Psoas muscle (tissue), 8 donors: Measurements from ENCODE around the gene RBBP8NL. TPM values are rescaled to one million over a fixed set of nuclear protein-coding genes. Genes with fewer than 3 reads are reported as not detected.

Experiments used
- ATAC-seq, 4 donors: fragments of 200-7000 bp; cut with Tn5 transposase; one replicate each; pipeline ENCODE4 v1.9.1; 2020; ENCODE audit warnings: moderate library complexity in 3 of 4, mild to moderate bottlenecking in 2 of 4
- DNase-seq, 2 donors: peaks; one replicate each; pipeline ENCODE4 v3.0.0-alpha.2; 2020
- H3K27ac ChIP-seq: fragments of 200-600 bp; one replicate; pipeline ENCODE4 v1.8.0; 2022
- H3K27me3 ChIP-seq, 3 donors: fragments of 200-600 bp in 1 of 3; one replicate each; pipeline versions ENCODE4 v1.6.1 to v1.8.0; 2013 to 2022; ENCODE audit warnings: low read length in 2 of 3, mild to moderate bottlenecking in 2 of 3, moderate library complexity in 1 of 3; ENCODE audit not compliant: insufficient read depth in 3 of 3
- H3K36me3 ChIP-seq, 2 donors: fragments of 200-600 bp in 1 of 2; one replicate each; pipeline versions ENCODE4 v1.6.1 to v1.8.0; 2013 to 2022; ENCODE audit warnings: low read depth in 1 of 2, mild to moderate bottlenecking in 1 of 2, moderate library complexity in 1 of 2; ENCODE audit not compliant: insufficient read depth in 1 of 2
- H3K4me1 ChIP-seq: fragments of 200-600 bp; one replicate; pipeline ENCODE4 v1.8.0; 2022
- H3K4me3 ChIP-seq: fragments of 200-600 bp; one replicate; pipeline ENCODE4 v1.8.0; 2022; ENCODE audit warnings: mild to moderate bottlenecking
- H3K9me3 ChIP-seq: fragments of 200-600 bp; one replicate; pipeline ENCODE4 v1.8.0; 2022
- WGBS, 3 donors: extraction: QIAGEN DNeasy Blood & Tissue Kit; methylation state at CpG; one replicate each; pipeline versions ENCODE4 v1.1.6 to v1.1.7; 2013; 5-methylcytosine and 5-hydroxymethylcytosine counted together
- intact Hi-C, 2 donors: fragments of 100-400 bp; cut with DNase I; formaldehyde crosslinking; loops; one replicate each; pipeline versions ENCODE4 v1.11.0 to v1.14.2; 2022
- polyA plus RNA-seq, 3 donors: library from polyadenylated mRNA; stranded (reverse); fragments of 200-250 nt; gene quantifications; one replicate each; pipeline ENCODE4 v1.2.3, GENCODE V29; 2013
- total RNA-seq, 4 donors: library from RNA; stranded (reverse); fragmentation: NEBNext Ultra II Directional in 2 of 4; extraction: Animal tissue kit (Norgen Biotek cat#: 25700) in 2 of 4; gene quantifications; one replicate each; pipeline versions ENCODE4 v1.2.1 to v1.2.4, GENCODE V29; 2021 to 2023
- TF ChIP-seq, protein P1 (sequence below): fragments of 200-600 bp; IDR thresholded peaks from one replicate; pipeline ENCODE4 v1.8.0; 2022; ENCODE audit warnings: antibody characterized with exemption
- donor health status: healthy with polysubstance abuse.
- donor health status: DM: no; HTN: no; CAD: no; lungs with moderate emphysema.
- donor health status: Bipolar disorder and iron deficiency.
- donor health status: healthy.
- donor health status: DM: yes; HTN: yes; CAD: no.
- donor health status: DM: no; HTN: no; CAD: no.
- donor health status: DM: no; HTN: no; CAD: no.
- donor health status: DM: yes; HTN: yes; CAD: no.

The RBBP8NL gene
- total and polyA plus RNA-seq, 7 donors, result 0.03 to 0.08 TPM; not detected in 5

DNA sequence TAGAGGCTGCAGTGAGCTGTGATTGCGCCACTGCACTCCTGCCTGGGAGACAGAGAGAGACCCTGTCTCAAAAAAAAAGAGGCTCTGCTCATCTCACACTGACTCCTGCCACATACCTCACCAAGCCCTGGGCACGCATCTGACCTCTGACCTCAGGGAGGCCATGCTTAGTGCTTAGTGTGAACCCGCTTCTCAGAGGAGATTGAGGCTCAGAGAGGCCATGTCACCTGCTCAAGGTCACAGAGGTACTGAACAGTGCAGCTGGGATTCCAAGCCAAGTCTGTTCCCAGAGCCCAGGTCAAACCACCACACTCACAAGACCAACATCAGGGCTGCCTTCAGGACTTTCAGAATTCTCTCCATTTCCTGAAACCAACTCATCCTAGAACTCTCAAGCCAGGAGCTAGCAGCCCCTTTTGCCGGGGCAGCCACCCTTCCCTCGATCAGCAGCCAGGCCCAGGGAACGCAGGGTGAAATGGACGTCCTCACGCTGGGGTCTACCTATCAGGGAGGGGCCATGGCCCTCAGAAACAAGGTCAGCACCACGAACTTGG, 23.1 kb downstream of the RBBP8NL start:
- Histone ChIP-seq H3K27me3 (no peaks in the 10 kb centered on the region), H3K9me3 (no peaks in the 10 kb centered on the region), H3K27ac (no peak overlapping the region), H3K4me1 (peaks cover 15% of the 10 kb centered on the region), H3K4me3 (no peak overlapping the region), H3K36me3 (no peaks in the 10 kb centered on the region)
- no peak for ATAC-seq
- no peak for DNase-seq
- intact Hi-C loops, result no loop called here
- 91 to 93% (median 93%) methylated on average over 9 of the region's 9 CpGs for WGBS, 3 donors
- TF ChIP-seq, protein P1, sequence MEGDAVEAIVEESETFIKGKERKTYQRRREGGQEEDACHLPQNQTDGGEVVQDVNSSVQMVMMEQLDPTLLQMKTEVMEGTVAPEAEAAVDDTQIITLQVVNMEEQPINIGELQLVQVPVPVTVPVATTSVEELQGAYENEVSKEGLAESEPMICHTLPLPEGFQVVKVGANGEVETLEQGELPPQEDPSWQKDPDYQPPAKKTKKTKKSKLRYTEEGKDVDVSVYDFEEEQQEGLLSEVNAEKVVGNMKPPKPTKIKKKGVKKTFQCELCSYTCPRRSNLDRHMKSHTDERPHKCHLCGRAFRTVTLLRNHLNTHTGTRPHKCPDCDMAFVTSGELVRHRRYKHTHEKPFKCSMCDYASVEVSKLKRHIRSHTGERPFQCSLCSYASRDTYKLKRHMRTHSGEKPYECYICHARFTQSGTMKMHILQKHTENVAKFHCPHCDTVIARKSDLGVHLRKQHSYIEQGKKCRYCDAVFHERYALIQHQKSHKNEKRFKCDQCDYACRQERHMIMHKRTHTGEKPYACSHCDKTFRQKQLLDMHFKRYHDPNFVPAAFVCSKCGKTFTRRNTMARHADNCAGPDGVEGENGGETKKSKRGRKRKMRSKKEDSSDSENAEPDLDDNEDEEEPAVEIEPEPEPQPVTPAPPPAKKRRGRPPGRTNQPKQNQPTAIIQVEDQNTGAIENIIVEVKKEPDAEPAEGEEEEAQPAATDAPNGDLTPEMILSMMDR, result no peak

DNA sequence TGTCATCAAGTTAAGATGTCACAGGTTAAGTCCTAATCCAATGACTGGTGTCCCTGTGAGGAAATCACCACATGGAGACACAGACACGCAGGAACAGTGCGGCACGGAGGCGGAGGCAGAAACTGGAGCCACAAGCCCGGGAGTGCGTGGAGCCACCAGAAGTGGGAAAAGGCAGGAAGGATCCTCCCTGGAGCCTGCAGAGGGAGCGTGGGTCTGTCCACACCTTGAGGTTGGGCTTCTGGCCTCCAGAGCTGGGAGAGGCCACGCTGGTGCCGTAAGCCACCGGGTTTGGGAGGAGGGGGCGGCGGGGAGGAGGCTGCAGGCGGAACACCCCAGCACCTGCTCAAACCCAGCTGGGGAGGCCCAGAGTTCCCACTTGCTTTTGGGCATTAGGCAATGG, 24.0 kb downstream of the RBBP8NL start:
- no peak for DNase-seq
- Histone ChIP-seq H3K4me3 (no peak overlapping the region), H3K27me3 (no peaks in the 10 kb centered on the region), H3K27ac (no peak overlapping the region), H3K36me3 (no peaks in the 10 kb centered on the region), H3K9me3 (no peaks in the 10 kb centered on the region), H3K4me1 (peaks cover 15% of the 10 kb centered on the region)
- TF ChIP-seq, protein P1, result no peak
- no peak for ATAC-seq
- intact Hi-C loops, result no loop called here
- WGBS, 3 donors, result 74 to 82% (median 79%) methylated on average over 13 of the region's 13 CpGs

DNA sequence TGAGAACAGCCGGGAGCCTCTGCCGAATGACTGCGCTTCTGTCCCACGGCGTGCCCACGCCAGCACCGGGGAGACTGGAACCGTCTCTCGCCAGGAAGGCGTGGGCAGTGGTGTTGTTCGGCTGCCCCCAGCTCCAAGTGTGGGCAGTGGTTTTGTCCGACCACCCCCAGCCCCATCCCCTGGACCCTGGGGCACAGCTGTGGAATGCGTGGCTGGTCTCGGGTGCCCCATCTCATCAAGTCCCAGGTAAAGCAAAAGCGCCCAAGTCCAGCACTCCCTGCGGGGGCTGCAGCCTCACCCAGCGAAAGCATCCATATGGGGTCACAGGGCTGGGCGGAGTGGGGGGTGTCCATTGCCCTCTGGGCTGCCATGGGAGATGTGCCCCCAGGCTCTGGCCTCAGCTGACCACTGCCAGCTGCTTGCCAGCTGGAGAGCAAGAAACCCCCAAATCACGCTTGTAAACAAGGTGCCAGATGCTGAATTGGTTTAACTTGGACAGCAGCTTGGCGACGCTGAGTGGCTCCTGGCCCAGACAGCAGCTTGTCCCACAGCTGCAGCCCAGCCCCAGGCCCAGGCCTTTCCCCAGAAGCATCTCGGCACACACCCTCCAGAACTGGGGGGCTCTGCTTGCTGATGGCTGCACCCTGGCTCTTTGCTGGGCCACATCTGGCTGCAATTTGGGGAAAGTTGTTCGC, 24.7 kb downstream of the RBBP8NL start:
- Histone ChIP-seq H3K4me3 (no peak overlapping the region), H3K27me3 (no peaks in the 10 kb centered on the region), H3K36me3 (no peaks in the 10 kb centered on the region), H3K4me1 (peaks cover 14% of the 10 kb centered on the region), H3K9me3 (no peaks in the 10 kb centered on the region), H3K27ac (no peak overlapping the region)
- intact Hi-C loops, result no loop called here
- 76 to 78% (median 78%) methylated on average over 22 to 23 of the region's 23 CpGs for WGBS, 3 donors
- no peak for ATAC-seq
- TF ChIP-seq, protein P1, result no peak
- DNase-seq, result no peak

DNA sequence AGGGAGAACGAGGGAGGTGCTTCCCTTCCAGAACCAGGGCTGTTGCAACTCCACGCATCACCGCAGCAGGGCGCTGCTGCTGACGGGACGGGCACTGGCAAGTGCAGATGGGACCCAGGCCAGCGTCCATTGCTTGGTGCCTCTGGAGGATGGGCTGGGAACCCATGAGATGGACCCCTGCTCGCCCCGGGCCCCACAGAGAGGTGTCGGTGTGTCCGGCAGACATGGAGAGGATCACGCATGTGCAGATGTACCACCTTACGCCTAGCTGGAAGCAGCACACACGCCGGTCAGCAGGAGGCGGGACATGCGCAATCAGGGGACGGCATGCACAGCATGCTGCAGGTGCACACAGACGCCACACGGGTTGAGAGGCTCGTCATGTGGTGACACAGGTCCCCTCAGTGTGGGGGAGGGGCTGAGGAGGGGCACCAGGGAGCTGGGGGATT, 26.0 kb downstream of the RBBP8NL start:
- Histone ChIP-seq H3K27me3 (no peaks in the 10 kb centered on the region), H3K4me1 (peaks cover 8% of the 10 kb centered on the region), H3K9me3 (no peaks in the 10 kb centered on the region), H3K4me3 (no peak overlapping the region), H3K27ac (no peak overlapping the region), H3K36me3 (no peaks in the 10 kb centered on the region)
- intact Hi-C loops, result no loop called here
- no peak for ATAC-seq
- 84 to 89% (median 85%) methylated on average over 21 of the region's 21 CpGs for WGBS, 3 donors
- TF ChIP-seq, protein P1, result no peak
- no peak for DNase-seq
